GM19468 (cell line): ENCODE data around the gene PRIMPOL.

ENCODE experiments used
- ATAC-seq: cut with Tn5 transposase; IDR thresholded peaks from one replicate; pipeline ENCODE4 v1.9.1; 2021; ENCODE audit warnings: mild to moderate bottlenecking, moderate library complexity, moderate number of reproducible peaks; ENCODE audit not compliant: unreplicated experiment; ENCODE audit errors: extremely low read depth

PRIMPOL gene

GRCh38 chr4:184664445-184665210 is 15.1 kb downstream of the PRIMPOL start:
- no peak for ATAC-seq

GRCh38 chr4:184666670-184667069 is 17.1 kb downstream of the PRIMPOL start:
- no peak for ATAC-seq

GRCh38 chr4:184668096-184668495 is 18.6 kb downstream of the PRIMPOL start:
- ATAC-seq, result no peak

GRCh38 chr4:184668511-184669114 is 19.1 kb downstream of the PRIMPOL start:
- no peak for ATAC-seq

GRCh38 chr4:184669251-184669650 is 19.7 kb downstream of the PRIMPOL start:
- ATAC-seq, result no peak

GRCh38 chr4:184671101-184671500 is 21.6 kb downstream of the PRIMPOL start:
- no peak for ATAC-seq

- ATAC-seq, result no peak
Observed at GRCh38 chr4:184672741-184673140, 23.2 kb downstream of the PRIMPOL start.

GRCh38 chr4:184674011-184674410 is 24.5 kb downstream of the PRIMPOL start:
- ATAC-seq, result no peak

- no peak for ATAC-seq
Observed at GRCh38 chr4:184675018-184675417, 25.5 kb downstream of the PRIMPOL start.

- ATAC-seq, result no peak
Observed at GRCh38 chr4:184675821-184676492, 26.4 kb downstream of the PRIMPOL start.

GRCh38 chr4:184680698-184681097 is 31.2 kb downstream of the PRIMPOL start:
- ATAC-seq, result no peak

GRCh38 chr4:184681916-184682315 is 32.4 kb downstream of the PRIMPOL start:
- ATAC-seq, result no peak

- ATAC-seq, result no peak
Observed at GRCh38 chr4:184684491-184685189, 35.1 kb downstream of the PRIMPOL start.

- ATAC-seq, result no peak
Observed at GRCh38 chr4:184688005-184688404, 38.5 kb downstream of the PRIMPOL start.

GRCh38 chr4:184688447-184688846 is 38.9 kb downstream of the PRIMPOL start:
- ATAC-seq, result no peak

- ATAC-seq, result no peak
Observed at GRCh38 chr4:184689681-184690080, 40.1 kb downstream of the PRIMPOL start.

GRCh38 chr4:184693056-184693455 is 43.5 kb downstream of the PRIMPOL start:
- ATAC-seq, result no peak

- ATAC-seq, result no peak
Observed at GRCh38 chr4:184694412-184694956, 44.9 kb downstream of the PRIMPOL start.

GRCh38 chr4:184695178-184695896 is 45.8 kb downstream of the PRIMPOL start:
- ATAC-seq, result no peak

- no peak for ATAC-seq
Observed at GRCh38 chr4:184697956-184698355, 48.4 kb downstream of the PRIMPOL start.
